Urinary bladder (tissue), 4 donors: ENCODE data around the gene MEP1B. TPM values are rescaled to one million over a fixed set of nuclear protein-coding genes. Genes with fewer than 3 reads are reported as not detected.

ENCODE experiments used
- DNase-seq: peaks from one replicate; pipeline ENCODE4 v3.0.0-alpha.2; 2015; ENCODE audit errors: extremely low spot score
- H3K27ac ChIP-seq: one replicate; pipeline ENCODE4 v1.5.1; 2013; ENCODE audit warnings: low read depth, mild to moderate bottlenecking, moderate library complexity
- H3K36me3 ChIP-seq: one replicate; pipeline ENCODE4 v1.6.1; 2013; ENCODE audit warnings: mild to moderate bottlenecking, moderate library complexity; ENCODE audit not compliant: insufficient read depth
- H3K4me1 ChIP-seq: one replicate; pipeline ENCODE4 v1.6.1; 2013; ENCODE audit warnings: mild to moderate bottlenecking, moderate library complexity; ENCODE audit not compliant: insufficient read depth
- H3K4me3 ChIP-seq: one replicate; pipeline ENCODE4 v1.5.1; 2013; ENCODE audit warnings: low read depth, low read length
- WGBS: extraction: QIAGEN DNeasy Blood & Tissue Kit; methylation state at CpG from one replicate; pipeline ENCODE4 v1.1.7; 2013; 5-methylcytosine and 5-hydroxymethylcytosine counted together
- polyA plus RNA-seq: library from polyadenylated mRNA; stranded (reverse); fragments of 200-250 nt; gene quantifications from one replicate; pipeline ENCODE4 v1.2.3, GENCODE V29; 2013
- total RNA-seq: library from RNA; depleted of rRNA; stranded (reverse); fragments of >200 nt; gene quantifications from one replicate; pipeline ENCODE4 v1.2.3, GENCODE V29; 2014
- donor health status: healthy with polysubstance abuse.
- donor health status: healthy.

MEP1B gene
- total and polyA plus RNA-seq, 2 donors = 0.11 TPM; not detected in 1

- Histone ChIP-seq H3K4me1 (no peaks in the 10 kb centered on the region), H3K36me3 (no peaks in the 10 kb centered on the region), H3K27ac (no peak overlapping the region), H3K4me3 (no peak overlapping the region)
- 86% methylated on average over 5 of the region's 5 CpGs for WGBS
- DNase-seq = no peak
Measured at GRCh38 chr18:32238635-32239268, 48.9 kb downstream of the MEP1B start.

GRCh38 chr18:32242395-32242794, 52.6 kb downstream of the MEP1B start:
- Histone ChIP-seq H3K36me3 (no peaks in the 10 kb centered on the region), H3K4me3 (no peak overlapping the region), H3K27ac (no peak overlapping the region), H3K4me1 (no peaks in the 10 kb centered on the region)
- no peak for DNase-seq
- 81% methylated on average over 2 of the region's 2 CpGs for WGBS

GRCh38 chr18:32243358-32243757, 53.5 kb downstream of the MEP1B start:
- WGBS = 86% methylated on average over 6 of the region's 6 CpGs

GRCh38 chr18:32244881-32245280, 55.0 kb downstream of the MEP1B start:
- WGBS = 50% methylated on average over 5 of the region's 5 CpGs

More at GRCh38 chr18:32243358-32243757, 53.5 kb downstream of the MEP1B start:
- no peaks in the 10 kb centered on the region for H3K36me3 ChIP-seq
- H3K4me3 ChIP-seq = no peak overlapping the region
- H3K27ac ChIP-seq = no peak overlapping the region
- no peaks in the 10 kb centered on the region for H3K4me1 ChIP-seq
- DNase-seq = no peak

GRCh38 chr18:32249147-32249929, 59.5 kb downstream of the MEP1B start:
- Histone ChIP-seq H3K36me3 (no peaks in the 10 kb centered on the region), H3K4me1 (no peaks in the 10 kb centered on the region), H3K4me3 (no peak overlapping the region), H3K27ac (no peak overlapping the region)
- WGBS = 82% methylated on average over 8 of the region's 8 CpGs
- DNase-seq = no peak

More at GRCh38 chr18:32244881-32245280, 55.0 kb downstream of the MEP1B start:
- H3K27ac ChIP-seq = no peak overlapping the region
- DNase-seq = no peak
- H3K4me1 ChIP-seq = no peaks in the 10 kb centered on the region
- no peaks in the 10 kb centered on the region for H3K36me3 ChIP-seq
- H3K4me3 ChIP-seq = no peak overlapping the region

GRCh38 chr18:32251466-32251865, 61.6 kb downstream of the MEP1B start:
- Histone ChIP-seq H3K27ac (no peak overlapping the region), H3K4me1 (no peaks in the 10 kb centered on the region), H3K36me3 (no peaks in the 10 kb centered on the region), H3K4me3 (no peak overlapping the region)
- 79% methylated on average over 3 of the region's 3 CpGs for WGBS
- DNase-seq = no peak

- no peaks in the 10 kb centered on the region for H3K36me3 ChIP-seq
- WGBS = 75% methylated on average over 8 of the region's 8 CpGs
- DNase-seq = no peak
- no peak overlapping the region for H3K4me3 ChIP-seq
- H3K27ac ChIP-seq = no peak overlapping the region
- no peaks in the 10 kb centered on the region for H3K4me1 ChIP-seq
Measured at GRCh38 chr18:32252141-32252860, 62.5 kb downstream of the MEP1B start.

- Histone ChIP-seq H3K4me1 (no peaks in the 10 kb centered on the region), H3K36me3 (no peaks in the 10 kb centered on the region), H3K27ac (no peak overlapping the region), H3K4me3 (no peak overlapping the region)
- DNase-seq = no peak
- 67% methylated on average over 3 of the region's 3 CpGs for WGBS
Measured at GRCh38 chr18:32255570-32255969, 65.7 kb downstream of the MEP1B start.

- no peak overlapping the region for H3K27ac ChIP-seq
- H3K36me3 ChIP-seq = no peaks in the 10 kb centered on the region
- DNase-seq = no peak
- H3K4me1 ChIP-seq = no peaks in the 10 kb centered on the region
- WGBS = 74% methylated on average over 5 of the region's 5 CpGs
- no peak overlapping the region for H3K4me3 ChIP-seq
Measured at GRCh38 chr18:32257084-32257785, 67.4 kb downstream of the MEP1B start.

- Histone ChIP-seq H3K4me3 (no peak overlapping the region), H3K4me1 (no peaks in the 10 kb centered on the region), H3K36me3 (no peaks in the 10 kb centered on the region), H3K27ac (no peak overlapping the region)
- WGBS = 74% methylated on average over 2 of the region's 2 CpGs
- DNase-seq = no peak
Measured at GRCh38 chr18:32258148-32258547, 68.3 kb downstream of the MEP1B start.

GRCh38 chr18:32258558-32259204, 68.8 kb downstream of the MEP1B start:
- Histone ChIP-seq H3K4me1 (no peaks in the 10 kb centered on the region), H3K36me3 (no peaks in the 10 kb centered on the region), H3K4me3 (no peak overlapping the region), H3K27ac (no peak overlapping the region)
- DNase-seq = no peak
- WGBS = 79% methylated on average over 5 of the region's 5 CpGs

GRCh38 chr18:32259553-32259952, 69.7 kb downstream of the MEP1B start:
- no peak for DNase-seq
- H3K4me3 ChIP-seq = no peak overlapping the region
- WGBS = 89% methylated on average over 6 of the region's 6 CpGs
- H3K4me1 ChIP-seq = no peaks in the 10 kb centered on the region
- H3K36me3 ChIP-seq = no peaks in the 10 kb centered on the region
- no peak overlapping the region for H3K27ac ChIP-seq

- no peak overlapping the region for H3K4me3 ChIP-seq
- no peaks in the 10 kb centered on the region for H3K4me1 ChIP-seq
- H3K27ac ChIP-seq = no peak overlapping the region
- WGBS = 97% methylated on average over 5 of the region's 5 CpGs
- H3K36me3 ChIP-seq = no peaks in the 10 kb centered on the region
- DNase-seq = no peak
Measured at GRCh38 chr18:32261003-32261402, 71.2 kb downstream of the MEP1B start.
